ENCODE measurements around the gene SMDT1. TPM values are rescaled to one million over a fixed set of nuclear protein-coding genes. Genes with fewer than 3 reads are reported as not detected.
A peak's percentile ranks its signal among the peaks of the same experiment; 100 is the strongest.

The SMDT1 gene
- total and polyA plus RNA-seq, 2 donors (not counting 1 experiment from before 2014, with no cell fraction given) = 122 to 140 TPM

DNA sequence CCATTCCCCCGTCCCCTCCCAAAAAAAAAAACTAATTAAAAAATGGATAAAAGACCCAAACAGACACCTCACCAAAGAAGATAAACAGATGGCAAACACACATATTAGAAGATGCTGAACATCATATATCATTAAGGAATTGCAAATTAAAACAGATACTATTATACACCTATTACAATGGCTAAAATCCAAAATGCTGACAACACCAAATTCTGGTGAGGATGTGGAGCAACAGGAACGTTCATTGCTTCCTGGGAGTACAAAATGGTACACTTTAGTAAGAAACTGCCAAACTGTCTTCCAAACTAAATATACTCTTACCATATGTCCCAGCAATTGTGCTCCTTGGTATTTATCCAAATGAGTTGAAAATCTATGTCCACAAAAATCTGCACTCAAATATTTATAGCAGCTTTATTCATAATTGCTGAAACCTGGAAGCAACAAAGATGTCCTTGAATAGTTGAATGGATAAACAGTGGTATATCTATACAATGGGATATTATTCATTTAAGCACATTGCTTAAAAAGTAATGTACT lies 28.8 kb upstream of the SMDT1 start:
- DNase-seq (no peak), ATAC-seq (ENCODE audit: low read depth) (no peak)
- ChIA-PET POLR2A (no interaction called here), CTCF (no interaction called here)
- WGBS (ENCODE audit: insufficient coverage) = 100% methylated on average over 1 of the region's 2 CpGs
- Histone ChIP-seq H3K27ac (ENCODE audit: low read length in 2 of 2) (no peak overlapping the region), H3K9ac (ENCODE audit: low read length) (no peak overlapping the region), H3K4me3 (ENCODE audit: control extremely low read depth in 1 of 5, extremely low read depth in 1 of 5, insufficient read depth in 1 of 5, low read depth in 2 of 5, low read length in 4 of 5) (no peak overlapping the region), H3K27me3 (replicated peaks in 1 of 4; ENCODE audit: control extremely low read depth in 1 of 4, control insufficient read depth in 3 of 4, insufficient read depth in 4 of 4, low read length in 3 of 4) (no peaks in the 10 kb centered on the region), H4K20me1 (ENCODE audit: control insufficient read depth, insufficient read depth, low read length, poor library complexity, severe bottlenecking) (no peaks in the 10 kb centered on the region), H3K9me3 (ENCODE audit: control extremely low read depth in 1 of 3, control insufficient read depth in 2 of 3, insufficient read depth in 1 of 3, low read length in 2 of 3) (no peaks in the 10 kb centered on the region), H3K4me2 (replicated peaks; ENCODE audit: low read depth, low read length, poor library complexity, severe bottlenecking) (no peak overlapping the region), H3K4me1 (ENCODE audit: control insufficient read depth in 2 of 2, insufficient read depth in 2 of 2, low read length in 2 of 2) (no peaks in the 10 kb centered on the region), H3K36me3 (replicated peaks in 1 of 2; ENCODE audit: control extremely low read depth in 1 of 2, control insufficient read depth in 1 of 2, extremely low read depth in 1 of 2, insufficient read depth in 2 of 2, low read length in 1 of 2) (no peaks in the 10 kb centered on the region), H3K79me2 (ENCODE audit: control insufficient read depth, insufficient read depth, low read length) (no peaks in the 10 kb centered on the region), H2AFZ (ENCODE audit: insufficient read depth, low read depth, low read length, poor library complexity, severe bottlenecking) (no peak overlapping the region)
- no peaks in the 10 kb centered on the region for H3K4me1 Mint-ChIP-seq
- TF ChIP-seq EZH2 (IDR thresholded peaks at IDR 0.05; ENCODE audit: borderline replicate concordance, insufficient read depth, low read depth, low read length, poor library complexity, severe bottlenecking) = no peak
- TF ChIP-seq, protein P1, sequence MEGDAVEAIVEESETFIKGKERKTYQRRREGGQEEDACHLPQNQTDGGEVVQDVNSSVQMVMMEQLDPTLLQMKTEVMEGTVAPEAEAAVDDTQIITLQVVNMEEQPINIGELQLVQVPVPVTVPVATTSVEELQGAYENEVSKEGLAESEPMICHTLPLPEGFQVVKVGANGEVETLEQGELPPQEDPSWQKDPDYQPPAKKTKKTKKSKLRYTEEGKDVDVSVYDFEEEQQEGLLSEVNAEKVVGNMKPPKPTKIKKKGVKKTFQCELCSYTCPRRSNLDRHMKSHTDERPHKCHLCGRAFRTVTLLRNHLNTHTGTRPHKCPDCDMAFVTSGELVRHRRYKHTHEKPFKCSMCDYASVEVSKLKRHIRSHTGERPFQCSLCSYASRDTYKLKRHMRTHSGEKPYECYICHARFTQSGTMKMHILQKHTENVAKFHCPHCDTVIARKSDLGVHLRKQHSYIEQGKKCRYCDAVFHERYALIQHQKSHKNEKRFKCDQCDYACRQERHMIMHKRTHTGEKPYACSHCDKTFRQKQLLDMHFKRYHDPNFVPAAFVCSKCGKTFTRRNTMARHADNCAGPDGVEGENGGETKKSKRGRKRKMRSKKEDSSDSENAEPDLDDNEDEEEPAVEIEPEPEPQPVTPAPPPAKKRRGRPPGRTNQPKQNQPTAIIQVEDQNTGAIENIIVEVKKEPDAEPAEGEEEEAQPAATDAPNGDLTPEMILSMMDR (IDR thresholded peaks at IDR 0.05) = no peak
- H3K4me3 Mint-ChIP-seq = no peak overlapping the region
- no peak overlapping the region for H3K27ac Mint-ChIP-seq
- no peaks in the 10 kb centered on the region for H3K27me3 Mint-ChIP-seq
- no peaks in the 10 kb centered on the region for H3K9me3 Mint-ChIP-seq (ENCODE audit: insufficient read depth)
- intact Hi-C loops (cut with micrococcal nuclease) = no loop called here

DNA sequence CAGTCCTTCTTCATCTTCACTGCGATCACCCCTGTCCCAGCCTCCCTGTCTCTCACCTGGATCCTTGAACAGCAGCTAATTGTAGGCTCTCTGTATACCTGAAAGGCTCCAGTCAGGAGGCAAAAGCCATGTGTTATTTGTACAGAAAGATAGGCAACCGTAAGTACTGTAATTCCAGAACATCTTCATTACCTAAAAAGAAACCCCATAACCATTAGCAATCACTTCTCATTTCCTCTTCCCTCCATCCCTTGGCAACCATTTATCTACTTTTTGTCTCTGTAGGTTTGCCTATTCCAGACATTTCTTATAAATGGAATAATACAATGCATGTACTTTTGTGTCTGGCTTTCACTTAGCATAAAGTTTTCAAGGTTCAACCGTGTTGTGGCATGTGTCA lies 26.7 kb upstream of the SMDT1 start:
- Histone ChIP-seq H3K36me3 (replicated peaks in 1 of 2; ENCODE audit: control extremely low read depth in 1 of 2, control insufficient read depth in 1 of 2, extremely low read depth in 1 of 2, insufficient read depth in 2 of 2, low read length in 1 of 2) (no peaks in the 10 kb centered on the region), H3K4me2 (replicated peaks; ENCODE audit: low read depth, low read length, poor library complexity, severe bottlenecking) (no peak overlapping the region), H3K27me3 (replicated peaks in 1 of 4; ENCODE audit: control extremely low read depth in 1 of 4, control insufficient read depth in 3 of 4, insufficient read depth in 4 of 4, low read length in 3 of 4) (no peaks in the 10 kb centered on the region), H3K27ac (ENCODE audit: low read length in 2 of 2) (no peak overlapping the region), H2AFZ (ENCODE audit: insufficient read depth, low read depth, low read length, poor library complexity, severe bottlenecking) (no peak overlapping the region), H3K9me3 (ENCODE audit: control extremely low read depth in 1 of 3, control insufficient read depth in 2 of 3, insufficient read depth in 1 of 3, low read length in 2 of 3) (peaks cover 0 to 9% (median 8%) of the 10 kb centered on the region in 3 donors), H3K9ac (ENCODE audit: low read length) (no peak overlapping the region), H4K20me1 (ENCODE audit: control insufficient read depth, insufficient read depth, low read length, poor library complexity, severe bottlenecking) (no peaks in the 10 kb centered on the region), H3K4me1 (ENCODE audit: control insufficient read depth in 2 of 2, insufficient read depth in 2 of 2, low read length in 2 of 2) (no peaks in the 10 kb centered on the region), H3K4me3 (ENCODE audit: control extremely low read depth in 1 of 5, extremely low read depth in 1 of 5, insufficient read depth in 1 of 5, low read depth in 2 of 5, low read length in 4 of 5) (no peak overlapping the region), H3K79me2 (ENCODE audit: control insufficient read depth, insufficient read depth, low read length) (no peaks in the 10 kb centered on the region)
- DNase-seq (no peak), ATAC-seq (ENCODE audit: low read depth) (no peak)
- Mint-ChIP-seq H3K4me1 (no peaks in the 10 kb centered on the region), H3K27me3 (no peaks in the 10 kb centered on the region), H3K27ac (peak overlapping the region; percentile 47), H3K4me3 (no peak overlapping the region), H3K9me3 (ENCODE audit: insufficient read depth) (peaks cover 7% of the 10 kb centered on the region)
- intact Hi-C loops (cut with micrococcal nuclease) = no loop called here
- 100% methylated on average over 1 of the region's 3 CpGs for whole genome bisulfite sequencing (ENCODE audit: insufficient coverage)
- ChIA-PET POLR2A (no interaction called here), CTCF (no interaction called here)
- no peak for TF ChIP-seq EZH2 (IDR thresholded peaks at IDR 0.05; ENCODE audit: borderline replicate concordance, insufficient read depth, low read depth, low read length, poor library complexity, severe bottlenecking)
- TF ChIP-seq, protein P1 (IDR thresholded peaks at IDR 0.05) = no peak
